Activated CD8-positive, alpha-beta memory T cell treated with anti-CD3 and anti-CD28 coated beads for 1 hour (primary cell): Measurements from ENCODE around the gene ARHGAP42.
"Not testable (repeated sequence)": the region's sequence is repeated elsewhere in the genome, so short reads cannot be mapped to it uniquely, and the experiment has no call there.

Experiments used
- DNase-seq, 2 donors: peaks; one replicate each; pipeline ENCODE4 v3.0.0-alpha.2; 2020; ENCODE audit warnings: low read depth in 1 of 2; ENCODE audit errors: extremely low read depth in 1 of 2

Gene ARHGAP42

DNA sequence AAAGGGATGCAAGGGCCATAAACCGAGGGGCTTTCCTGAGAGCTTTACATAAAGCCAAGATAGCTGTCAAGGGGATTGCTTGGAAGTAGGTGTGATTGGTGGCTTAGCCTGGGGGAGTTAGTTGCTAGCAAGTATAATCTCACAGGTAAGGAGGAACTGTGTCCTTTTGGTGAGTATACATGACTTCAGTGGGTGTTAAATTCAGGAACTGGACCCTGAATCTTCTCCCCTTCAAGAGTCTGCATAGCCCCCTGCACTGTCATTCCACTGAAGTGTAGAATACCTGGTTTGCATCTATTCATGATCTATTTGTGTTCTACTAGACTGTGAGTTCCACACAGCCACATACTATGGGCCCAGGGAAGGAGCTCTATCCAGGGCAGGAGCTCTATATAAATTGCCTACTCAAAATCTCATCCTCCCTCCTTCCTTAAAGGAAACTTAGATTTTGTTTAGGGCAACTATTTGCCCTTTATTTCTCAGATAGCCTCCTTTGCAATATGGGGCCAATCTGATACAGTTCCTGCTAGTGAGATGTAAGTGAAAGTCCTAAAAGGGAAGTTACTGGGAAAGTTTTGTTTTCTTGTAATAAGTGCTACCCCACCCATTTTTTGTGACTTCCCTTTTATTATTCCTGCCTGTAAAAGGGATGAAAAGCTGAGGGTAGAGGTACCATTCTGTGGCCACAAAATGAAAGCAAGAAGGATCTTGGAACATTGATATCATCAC is 322.0 kb downstream of the ARHGAP42 start:
- no peak for DNase-seq

DNA sequence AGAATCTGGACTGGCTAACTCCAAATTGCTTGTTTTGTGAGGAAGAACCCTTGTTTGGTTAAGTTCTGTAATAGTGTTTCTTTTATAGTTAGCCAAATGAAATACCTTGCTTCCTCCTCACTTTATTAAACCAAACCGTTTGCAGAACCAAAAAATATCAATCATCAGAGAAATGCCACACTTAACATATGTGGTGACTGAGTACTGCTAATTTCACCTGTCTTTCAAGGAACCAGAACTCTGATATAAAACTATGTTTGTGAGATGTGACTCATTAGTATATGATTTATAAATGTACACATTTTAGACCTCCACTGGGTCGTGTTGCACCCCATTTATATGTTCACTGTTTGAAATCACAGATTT is 322.6 kb downstream of the ARHGAP42 start:
- DNase-seq: no peak

DNA sequence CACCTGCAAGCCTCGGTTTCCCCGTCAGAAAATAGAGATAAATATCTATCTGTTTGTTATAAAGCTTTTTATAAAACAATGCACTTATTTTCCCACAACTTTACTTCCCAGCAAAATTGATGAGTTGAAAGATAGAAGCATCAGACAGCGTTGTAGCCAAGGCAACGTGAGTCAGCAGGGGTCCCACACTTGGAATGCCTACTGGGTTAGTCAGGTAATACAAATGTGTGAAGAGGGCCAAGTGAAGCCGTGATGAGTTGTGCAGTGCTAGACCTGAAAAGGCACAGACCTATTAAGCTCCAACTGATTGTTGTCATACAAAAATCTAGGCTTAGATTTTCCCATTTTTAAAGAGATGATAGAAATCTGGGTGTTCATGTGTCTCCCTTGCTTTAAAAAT is 323.8 kb downstream of the ARHGAP42 start:
- DNase-seq: no peak

DNA sequence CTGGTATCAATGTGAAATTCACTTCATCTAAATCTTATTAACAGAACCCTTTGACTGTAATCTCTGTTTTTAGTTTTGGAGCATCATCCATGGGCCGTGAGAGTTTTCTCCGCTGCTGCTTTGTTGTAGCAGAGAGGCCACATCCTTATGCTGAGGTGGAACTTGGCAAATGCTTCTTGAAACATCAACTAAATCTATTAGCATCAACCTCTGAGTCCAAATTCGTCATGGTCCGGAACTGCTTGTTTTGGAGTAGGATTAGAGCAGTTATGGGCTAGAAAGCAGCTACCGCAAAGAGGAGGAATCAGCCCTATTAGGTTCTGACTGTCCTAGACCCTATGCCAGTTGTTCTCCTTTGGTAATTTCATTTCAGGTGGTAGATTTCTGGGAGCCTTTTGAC is 324.8 kb downstream of the ARHGAP42 start:
- DNase-seq: no peak

- not testable (repeated sequence) for DNase-seq
These were observed 326.6 kb downstream of the ARHGAP42 start for GRCh38 chr11:101013702-101014101.

DNA sequence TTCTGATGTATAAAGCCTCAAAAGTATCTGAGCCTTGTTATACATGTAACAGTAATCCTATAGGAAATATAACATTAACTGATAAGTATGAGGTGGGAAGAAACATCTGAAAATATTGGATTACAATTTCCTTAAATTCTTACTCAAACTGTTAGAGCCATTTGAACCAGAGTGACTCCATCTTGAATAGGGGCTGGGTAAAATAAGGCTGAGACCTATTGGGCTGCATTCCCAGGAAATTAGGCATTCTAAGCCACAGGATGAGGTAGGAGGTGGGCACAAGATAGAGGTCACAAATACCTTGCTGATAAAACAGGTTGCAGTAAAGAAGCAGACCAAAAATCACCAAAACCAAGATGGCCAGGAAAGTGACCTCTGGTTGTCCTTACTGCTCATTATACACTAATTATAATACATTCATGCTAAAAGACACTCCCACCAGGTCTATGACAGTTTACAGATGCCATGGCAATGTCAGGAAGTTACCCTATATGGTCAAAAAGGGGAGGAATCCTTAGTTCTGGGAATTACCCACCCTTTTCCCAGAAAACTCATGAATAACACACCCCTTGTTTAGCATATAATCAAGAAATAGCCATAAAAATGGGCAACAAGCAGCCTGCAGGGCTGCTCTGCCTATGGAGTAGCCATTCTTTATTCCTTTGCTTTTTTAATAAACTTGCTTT is 327.7 kb downstream of the ARHGAP42 start:
- DNase-seq: no peak

DNA sequence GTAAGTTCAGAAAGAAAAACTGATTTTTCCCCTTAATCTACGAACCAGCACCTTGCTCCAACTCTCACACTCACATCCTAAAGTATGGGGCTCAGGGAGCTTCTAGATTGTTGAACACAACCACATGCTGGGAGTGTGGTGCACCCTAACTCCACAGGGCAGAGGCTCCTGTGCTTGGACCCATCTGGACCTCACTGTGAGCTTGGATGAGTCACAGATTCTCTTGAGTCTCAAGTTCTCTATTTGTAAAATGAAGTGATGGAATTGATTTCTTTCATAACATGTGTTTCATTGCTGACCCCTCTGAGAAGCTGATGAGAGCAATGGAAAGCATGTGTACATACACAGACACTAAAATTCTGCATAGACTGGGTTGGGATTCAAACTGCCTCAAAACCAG is 332.8 kb downstream of the ARHGAP42 start:
- no peak for DNase-seq

- DNase-seq: no peak
These were observed 335.2 kb downstream of the ARHGAP42 start for GRCh38 chr11:101022256-101022655.

- no peak for DNase-seq
These were observed 341.6 kb downstream of the ARHGAP42 start for GRCh38 chr11:101028644-101029043.

DNA sequence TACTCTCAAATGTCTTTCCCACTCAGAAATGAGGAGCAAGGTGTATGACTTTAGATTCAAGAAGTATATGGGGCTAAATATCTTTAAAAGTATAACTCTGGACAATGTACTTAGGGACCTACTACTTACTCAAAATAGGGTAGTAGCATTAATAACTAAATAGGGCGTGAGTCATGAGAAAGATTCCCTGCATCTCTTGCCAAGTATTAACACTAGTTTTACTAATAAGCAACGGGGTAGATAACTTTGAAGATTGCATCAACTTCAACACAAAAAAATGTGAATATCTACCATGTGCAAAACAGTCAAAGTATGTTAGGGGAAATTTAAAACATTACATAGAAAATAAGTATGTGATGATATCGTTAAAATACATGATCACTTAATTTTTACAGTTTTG is 342.9 kb downstream of the ARHGAP42 start:
- no peak for DNase-seq

- DNase-seq: no peak
These were observed 343.6 kb downstream of the ARHGAP42 start for GRCh38 chr11:101030692-101031091.

DNA sequence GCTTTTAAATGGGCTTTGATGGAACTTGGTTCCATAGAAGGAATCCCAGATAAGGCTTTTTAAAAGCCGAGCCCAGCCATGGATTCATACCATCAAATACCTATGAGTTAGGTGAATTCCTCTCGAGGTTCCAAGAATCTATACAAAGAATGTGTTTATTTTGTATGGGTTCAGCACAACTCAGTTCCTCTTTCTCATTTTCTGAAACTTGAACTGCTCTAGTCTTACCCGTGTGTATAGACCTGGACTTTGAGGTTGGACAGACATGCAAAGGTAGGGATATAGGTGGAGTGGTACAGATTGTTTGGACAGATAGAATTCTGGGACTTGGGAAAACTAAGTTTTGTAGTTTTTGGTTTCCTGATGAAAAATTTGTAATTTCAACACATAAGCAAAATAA is 344.6 kb downstream of the ARHGAP42 start:
- no peak for DNase-seq

- DNase-seq: no peak
These were observed 345.9 kb downstream of the ARHGAP42 start for GRCh38 chr11:101032991-101033390.

DNA sequence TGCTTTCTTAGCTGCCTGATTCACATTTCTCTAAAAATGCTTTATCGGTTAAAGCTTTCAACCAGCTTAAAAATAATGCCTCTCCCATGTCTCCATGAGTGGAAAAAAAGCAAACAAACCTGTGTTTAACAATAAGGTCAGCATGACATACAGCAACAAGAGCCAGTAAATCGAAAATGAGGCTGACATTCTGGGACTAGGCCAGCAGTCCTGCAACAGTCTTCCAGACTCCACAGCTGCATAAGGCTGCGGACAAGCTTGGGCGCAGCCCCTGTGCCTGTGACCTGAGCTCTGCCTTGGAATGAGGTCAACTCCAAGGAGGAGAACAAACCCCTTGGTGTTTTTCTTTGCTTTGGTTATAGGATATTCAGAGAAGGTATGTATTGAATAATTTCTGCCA is 347.0 kb downstream of the ARHGAP42 start:
- DNase-seq: no peak

DNA sequence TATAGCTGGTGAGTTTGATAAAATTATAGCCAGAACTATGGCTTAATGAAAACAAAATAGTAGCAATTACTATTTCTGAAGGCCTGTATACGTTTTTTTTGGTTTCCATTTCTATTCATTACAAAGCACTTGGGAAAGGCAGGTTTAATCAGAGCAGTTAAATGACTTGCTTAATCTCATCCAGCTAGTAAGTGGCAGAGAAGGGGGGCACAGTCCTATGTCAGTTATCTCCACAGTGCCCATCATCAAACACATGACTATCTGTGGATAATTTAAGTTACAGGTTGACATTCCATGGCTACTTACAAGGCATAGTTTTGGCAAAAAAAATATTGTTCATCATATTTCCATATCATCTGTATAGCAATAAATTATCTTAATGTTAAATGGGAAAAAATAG is 348.8 kb downstream of the ARHGAP42 start:
- DNase-seq: no peak
